Vagina (tissue), 2 donors: ENCODE data around the gene SMPDL3B.

Experiments used
- CTCF ChIP-seq, 3 experiments: fragments of 450-650 bp in 2 of 3; fragments of 200-600 bp in 1 of 3; sonication (generic) in 1 of 3; IDR thresholded peaks; one replicate each; pipeline ENCODE4 v1.5.1; 2017 to 2019; ENCODE audit warnings: antibody characterized with exemption in 3 of 3, mild to moderate bottlenecking in 2 of 3, moderate library complexity in 2 of 3
- POLR2A ChIP-seq, 2 donors: fragments of 450-650 bp; IDR thresholded peaks; one replicate each; pipeline ENCODE4 v1.6.1; 2017; ENCODE audit warnings: antibody characterized with exemption in 2 of 2, mild to moderate bottlenecking in 2 of 2, moderate library complexity in 2 of 2

GRCh38 chr1:27940870-27941560 lies 6.2 kb downstream of the SMPDL3B start:
- TF ChIP-seq POLR2A (IDR thresholded peaks at IDR 0.05): no peak
- TF ChIP-seq CTCF (IDR thresholded peaks at IDR 0.05): no peak
